GM18519 (cell line): ENCODE data around the gene COX6B1.
"Not testable (repeated sequence)": the region's sequence is repeated elsewhere in the genome, so short reads cannot be mapped to it uniquely, and the experiment has no call there.

Experiments used
- ATAC-seq: cut with Tn5 transposase; IDR thresholded peaks from one replicate; pipeline ENCODE4 v1.9.1; 2021; ENCODE audit warnings: mild to moderate bottlenecking, moderate library complexity; ENCODE audit not compliant: unreplicated experiment, low FRiP score

Gene COX6B1

DNA sequence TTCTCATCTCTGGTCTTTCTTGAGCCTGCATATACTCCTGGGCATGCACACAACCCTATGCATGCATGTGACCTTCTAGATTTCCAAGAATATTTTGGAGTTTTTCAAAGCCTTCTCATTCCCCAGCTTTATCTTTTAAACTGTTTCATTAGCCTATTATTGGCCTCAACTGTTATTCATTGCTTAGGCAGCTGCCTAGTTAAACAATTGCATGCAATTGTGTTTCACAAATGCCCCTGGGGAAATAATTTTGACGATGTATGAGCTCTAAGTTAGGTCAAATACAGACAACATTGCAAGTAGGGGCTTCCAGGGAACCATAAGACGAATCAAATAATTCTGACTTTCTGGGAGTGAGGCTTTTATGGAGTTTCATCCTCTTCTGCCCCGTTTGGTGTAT is 15.9 kb downstream of the COX6B1 start:
- ATAC-seq, result no peak

DNA sequence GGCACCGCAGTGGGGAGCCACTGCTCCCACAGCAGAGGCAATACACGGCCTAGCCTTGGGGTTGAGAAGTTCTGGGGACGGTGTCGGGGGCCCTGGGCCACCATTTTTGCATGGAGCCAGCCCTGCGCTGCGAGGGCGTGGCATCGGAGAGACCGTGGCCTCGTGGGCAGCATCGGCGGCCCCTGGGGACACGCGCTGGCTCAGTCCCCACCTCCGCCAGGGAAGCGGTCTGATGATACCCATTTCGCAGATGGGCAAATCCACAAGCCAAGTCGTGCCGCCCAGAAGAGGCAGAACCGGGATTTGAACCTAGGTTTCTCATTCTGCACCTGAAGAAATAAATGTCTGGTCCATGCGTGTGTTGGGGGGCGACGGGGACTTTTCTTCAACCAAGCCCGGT is 17.0 kb downstream of the COX6B1 start:
- ATAC-seq, result no peak

- no peak for ATAC-seq
Measured at GRCh38 chr19:35665604-35666003, 17.5 kb downstream of the COX6B1 start.

DNA sequence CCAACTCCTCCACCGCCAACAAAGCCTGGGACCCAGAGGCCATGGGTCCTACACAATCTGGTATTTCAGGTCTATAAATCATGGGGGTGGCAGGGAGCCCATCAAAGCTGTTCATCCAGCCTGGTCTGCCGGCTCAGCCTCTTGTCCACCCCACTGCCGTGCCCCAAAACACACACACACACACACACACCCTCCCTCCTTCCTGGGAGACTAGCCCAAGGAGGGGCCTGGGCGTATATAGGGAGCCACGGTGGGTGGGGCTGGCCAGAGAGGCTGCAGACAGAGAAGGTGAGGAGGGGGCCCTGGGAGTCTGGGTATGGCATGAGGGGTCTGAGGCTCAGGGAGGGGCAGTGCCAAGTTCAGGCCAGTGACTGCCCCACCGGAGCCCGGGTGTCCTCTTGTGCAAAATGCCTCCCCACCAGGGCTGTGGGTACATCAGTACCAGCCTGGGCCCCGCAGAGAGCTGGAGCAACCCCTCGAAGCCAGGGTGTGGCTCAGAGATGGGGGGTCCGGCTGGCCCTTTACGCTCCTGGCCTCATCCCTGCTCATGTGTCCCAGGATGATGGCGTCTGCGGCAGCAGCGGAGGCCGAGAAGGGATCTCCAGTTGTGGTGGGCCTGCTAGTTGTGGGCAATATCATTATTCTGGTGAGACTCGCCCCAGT is 18.3 kb downstream of the COX6B1 start, which contains the start of gene UPK1A:
UPK1A (plus strand) TSS at position 267 of the 663 bp plus-strand sequence; CDS start at position 563, 296 bp downstream.
- no peak for ATAC-seq

DNA sequence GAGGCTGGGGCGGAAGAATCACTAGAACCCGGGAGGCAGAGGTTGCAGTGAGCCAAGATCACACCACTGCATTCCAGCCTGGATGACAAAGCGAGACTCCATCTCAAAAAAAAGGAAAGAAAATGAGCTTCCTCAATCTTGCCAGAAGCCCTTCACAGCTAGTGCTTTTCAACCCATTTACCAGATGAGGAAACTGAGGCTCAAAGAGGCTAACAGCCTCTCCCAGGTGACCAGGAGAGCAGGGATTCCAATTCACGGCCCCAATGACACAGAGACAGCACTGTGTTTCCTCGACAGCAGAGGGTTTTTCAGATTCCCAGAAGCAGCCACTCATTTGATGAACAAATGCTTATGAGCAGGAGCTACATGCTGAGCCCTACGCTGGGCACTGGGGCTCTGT is 21.4 kb downstream of the COX6B1 start:
- no peak for ATAC-seq

DNA sequence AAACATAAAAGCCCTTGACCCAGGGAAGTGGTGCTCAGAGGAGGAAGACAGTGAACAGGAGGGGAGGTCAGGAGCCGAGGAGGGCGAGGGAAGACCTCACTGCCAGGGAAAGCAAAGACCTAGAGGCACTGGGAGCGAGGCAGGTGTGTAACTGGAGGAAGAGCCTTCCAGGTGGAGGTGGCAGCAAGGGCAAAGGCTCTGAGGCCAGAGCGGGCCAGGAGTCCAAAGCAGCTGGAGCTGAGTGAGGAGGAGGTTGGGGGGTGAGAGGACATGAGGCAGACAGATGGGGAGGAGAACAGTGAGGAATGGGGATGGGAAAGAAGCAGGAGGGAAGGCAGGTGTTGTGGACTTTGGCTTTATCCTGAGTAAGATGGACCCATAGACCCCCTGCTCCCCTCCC is 21.9 kb downstream of the COX6B1 start:
- ATAC-seq, result no peak

DNA sequence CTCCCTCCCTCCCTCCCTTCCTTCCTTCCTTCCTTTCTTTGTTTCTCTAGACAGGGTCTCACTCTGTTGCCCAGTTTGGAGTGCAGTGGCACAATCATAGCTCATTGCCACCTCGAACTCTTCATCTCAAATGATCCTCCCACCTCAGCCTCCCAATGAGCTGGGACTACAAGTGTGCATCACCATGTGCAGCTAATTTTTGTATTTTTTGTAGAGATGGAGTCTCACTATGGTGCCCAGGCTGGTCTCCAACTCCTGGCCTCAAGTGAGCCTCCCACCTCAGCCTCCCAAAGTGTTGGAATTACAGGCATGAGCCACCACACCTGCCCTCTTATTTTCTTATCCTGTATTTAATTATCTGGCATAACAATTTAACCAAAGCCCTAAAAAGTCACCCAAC is 22.6 kb downstream of the COX6B1 start:
- no peak for ATAC-seq

- no peak for ATAC-seq
Measured at GRCh38 chr19:35671818-35672217, 23.7 kb downstream of the COX6B1 start.

DNA sequence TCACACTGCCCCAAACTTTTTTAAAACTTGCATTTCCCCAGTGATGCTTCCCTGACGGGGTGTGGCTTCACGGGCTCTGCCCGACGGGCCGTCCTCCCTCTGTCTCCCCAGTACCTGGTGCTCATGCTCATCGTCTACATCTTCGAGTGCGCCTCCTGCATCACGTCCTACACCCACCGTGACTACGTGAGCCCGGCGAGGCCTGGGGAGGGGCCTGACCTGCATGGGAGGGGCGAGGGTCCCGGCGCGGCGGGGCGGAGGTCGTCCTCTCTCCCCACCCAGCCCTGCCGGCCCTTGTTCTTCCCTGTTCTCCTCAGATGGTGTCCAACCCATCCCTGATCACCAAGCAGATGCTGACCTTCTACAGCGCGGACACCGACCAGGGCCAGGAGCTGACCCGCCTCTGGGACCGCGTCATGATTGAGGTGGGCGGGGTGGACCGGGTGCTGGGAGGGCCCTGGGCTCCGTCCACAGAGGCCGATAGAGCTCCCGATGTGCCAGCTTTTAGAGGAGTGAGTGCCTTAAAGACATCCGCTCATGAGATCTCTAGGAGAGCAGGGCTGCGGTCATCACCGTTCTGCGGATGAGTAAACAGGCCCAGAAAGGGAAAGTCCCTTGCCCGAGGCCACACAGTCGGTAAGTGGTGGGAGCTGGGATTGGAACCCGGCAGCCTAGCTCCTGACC is 25.1 kb downstream of the COX6B1 start:
- no peak for ATAC-seq

GRCh38 chr19:35675589-35676140 is 27.5 kb downstream of the COX6B1 start:
- no peak for ATAC-seq

GRCh38 chr19:35689836-35690235 is 41.7 kb downstream of the COX6B1 start:
- no peak for ATAC-seq

- ATAC-seq, result not testable (repeated sequence)
Measured at GRCh38 chr19:35691106-35691505, 43.0 kb downstream of the COX6B1 start.

DNA sequence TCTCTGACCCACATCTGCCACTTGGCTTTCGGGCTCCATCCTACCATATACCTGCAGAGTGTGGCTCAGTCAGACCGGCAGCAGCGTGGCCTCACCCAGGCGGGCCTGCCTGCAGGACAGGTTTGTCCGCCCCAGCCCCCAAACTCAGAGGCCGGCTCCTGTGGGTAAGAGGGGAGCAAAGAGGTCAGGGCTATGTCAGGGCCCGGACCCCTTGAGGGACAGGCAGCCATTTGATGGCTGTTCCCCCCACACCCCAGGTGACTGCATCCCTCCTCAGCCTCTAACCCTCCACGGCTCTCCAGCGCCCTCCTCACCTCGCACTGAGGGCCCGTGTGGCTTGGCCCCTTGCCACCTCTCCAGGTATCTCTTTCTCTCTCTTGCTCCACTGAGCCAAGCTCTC is 43.9 kb downstream of the COX6B1 start:
- ATAC-seq, result no peak

DNA sequence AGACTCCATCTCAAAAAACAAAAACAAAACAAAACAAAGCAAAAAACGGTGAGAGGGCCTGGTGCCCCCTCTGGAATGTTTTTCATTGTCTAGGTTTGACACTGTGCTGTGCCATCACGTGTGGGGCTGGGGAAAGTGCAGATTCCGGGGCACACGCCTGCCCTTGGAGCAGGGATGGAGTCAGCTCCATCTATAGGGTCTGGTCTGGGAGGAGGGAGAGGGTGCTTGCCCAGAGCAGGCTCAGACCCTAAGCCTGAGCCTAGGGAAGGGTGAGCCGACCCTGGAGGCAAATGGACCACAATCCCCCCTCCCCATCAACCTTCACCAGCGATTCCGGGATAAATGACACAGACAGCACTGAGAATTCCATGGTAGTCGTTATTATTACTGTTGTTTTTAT is 45.3 kb downstream of the COX6B1 start:
- no peak for ATAC-seq

DNA sequence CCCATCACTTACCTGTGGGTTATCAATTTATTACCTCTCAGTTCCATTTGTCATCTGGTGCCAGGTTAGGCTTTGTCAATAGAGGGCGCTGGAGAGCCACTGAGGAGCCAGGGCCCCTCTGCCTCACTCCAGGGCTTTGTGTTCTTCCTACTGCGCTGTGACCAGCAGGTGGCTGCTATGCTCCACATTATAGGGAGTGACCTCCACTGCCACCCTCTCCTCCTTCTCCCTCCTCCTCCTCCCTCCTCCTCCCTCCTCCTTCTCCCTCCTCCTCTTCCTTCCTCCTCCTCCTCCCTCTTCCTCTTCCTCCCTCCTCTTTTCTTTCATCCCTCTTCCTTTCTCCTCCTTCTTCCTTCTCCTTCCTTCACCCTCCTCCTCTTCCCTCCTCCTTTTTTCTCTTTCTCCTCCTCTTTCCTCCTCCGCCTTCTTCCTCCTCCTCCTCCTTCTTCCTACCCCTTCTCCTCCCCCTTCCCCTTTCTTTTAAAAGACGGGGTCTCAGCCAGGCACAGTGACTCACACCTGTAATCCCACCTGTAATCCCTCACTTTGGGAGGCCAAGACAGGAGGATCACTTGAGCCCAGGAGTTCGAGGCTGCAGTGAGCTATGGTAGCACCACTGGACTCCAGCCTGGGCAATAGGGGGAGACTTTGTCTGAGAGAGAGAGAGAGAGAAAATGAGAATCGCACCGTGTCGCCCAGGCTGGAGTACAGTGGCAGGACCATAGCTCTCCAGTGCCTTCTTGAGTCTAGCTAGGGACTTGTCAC is 45.9 kb downstream of the COX6B1 start:
- no peak for ATAC-seq

- no peak for ATAC-seq
Measured at GRCh38 chr19:35695895-35696422, 47.8 kb downstream of the COX6B1 start.

GRCh38 chr19:35696835-35697234 is 48.7 kb downstream of the COX6B1 start:
- no peak for ATAC-seq

DNA sequence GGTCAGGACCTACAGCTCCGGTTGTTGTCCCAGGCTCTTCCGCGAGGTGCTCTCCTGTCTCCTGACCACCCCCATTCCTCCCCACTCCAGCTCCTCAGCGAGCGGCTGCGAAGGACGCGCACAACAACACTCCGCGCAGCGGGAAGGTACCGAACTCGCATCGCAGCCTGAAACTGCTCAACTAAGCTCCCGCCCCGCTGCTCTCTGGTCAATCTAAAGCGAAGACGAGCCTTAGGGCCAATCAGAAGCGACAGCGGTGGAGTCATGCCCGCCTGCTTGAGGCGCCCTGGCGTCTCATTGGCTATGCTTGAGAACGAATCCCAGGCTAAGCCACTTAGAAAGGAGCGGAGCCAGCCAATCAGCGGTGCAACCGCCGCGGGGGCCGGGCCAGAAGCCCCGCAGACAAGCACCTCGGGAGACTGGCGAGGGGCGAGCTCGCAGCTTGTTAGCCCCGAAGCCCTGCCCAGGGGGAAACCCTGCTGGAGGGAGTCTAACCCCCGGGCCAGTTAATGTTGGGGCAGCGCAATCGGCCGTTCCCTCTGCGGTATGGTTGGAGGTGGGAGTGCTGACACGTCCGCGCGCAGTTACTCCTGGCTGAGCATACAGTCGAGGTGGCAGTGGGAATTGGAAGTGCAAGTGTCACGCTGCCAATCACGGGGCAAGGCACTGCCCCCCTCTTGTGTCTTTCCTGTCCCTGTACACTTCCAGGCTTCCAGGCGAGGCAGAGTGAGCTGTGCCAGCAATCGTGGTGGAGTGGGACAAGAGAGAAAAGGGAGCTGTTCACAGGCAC is 54.3 kb downstream of the COX6B1 start:
- peak; percentile 90 for ATAC-seq

DNA sequence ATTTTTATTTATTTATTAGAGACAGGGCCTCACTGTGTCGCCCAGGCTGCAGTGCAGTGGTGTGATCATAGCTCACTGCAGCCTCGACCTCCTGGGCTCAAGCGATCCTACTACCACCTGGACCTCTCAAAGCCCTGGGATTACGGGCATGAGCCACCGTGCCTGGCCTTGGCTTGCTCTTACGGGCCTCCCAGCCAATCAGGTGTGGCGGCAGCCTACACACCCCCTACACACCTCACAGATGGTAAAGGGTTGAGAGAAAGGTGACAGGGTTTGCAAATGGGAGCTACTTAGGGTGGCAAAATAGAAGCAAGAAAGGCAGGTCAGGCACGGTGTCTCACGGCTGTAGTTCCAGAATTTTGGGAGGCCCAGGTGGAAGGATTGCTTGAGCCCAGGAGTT is 55.2 kb downstream of the COX6B1 start:
- ATAC-seq, result no peak

GRCh38 chr19:35704218-35704617 is 56.1 kb downstream of the COX6B1 start, which contains the start of gene ZBTB32:
Gene ZBTB32 (plus strand): TSS chr19:35704558. CDS start chr19:35714627, 10,069 bp downstream.
- no peak for ATAC-seq
